Activated CD4-positive, CD25-positive, alpha-beta regulatory T cell (primary cell): ENCODE data around the gene ERMARD.

Experiments
- DNase-seq, 4 experiments: peaks; one replicate each; lab custom pipeline; 2025; lab: John Stamatoyannopoulos, UW

The ERMARD gene

DNA sequence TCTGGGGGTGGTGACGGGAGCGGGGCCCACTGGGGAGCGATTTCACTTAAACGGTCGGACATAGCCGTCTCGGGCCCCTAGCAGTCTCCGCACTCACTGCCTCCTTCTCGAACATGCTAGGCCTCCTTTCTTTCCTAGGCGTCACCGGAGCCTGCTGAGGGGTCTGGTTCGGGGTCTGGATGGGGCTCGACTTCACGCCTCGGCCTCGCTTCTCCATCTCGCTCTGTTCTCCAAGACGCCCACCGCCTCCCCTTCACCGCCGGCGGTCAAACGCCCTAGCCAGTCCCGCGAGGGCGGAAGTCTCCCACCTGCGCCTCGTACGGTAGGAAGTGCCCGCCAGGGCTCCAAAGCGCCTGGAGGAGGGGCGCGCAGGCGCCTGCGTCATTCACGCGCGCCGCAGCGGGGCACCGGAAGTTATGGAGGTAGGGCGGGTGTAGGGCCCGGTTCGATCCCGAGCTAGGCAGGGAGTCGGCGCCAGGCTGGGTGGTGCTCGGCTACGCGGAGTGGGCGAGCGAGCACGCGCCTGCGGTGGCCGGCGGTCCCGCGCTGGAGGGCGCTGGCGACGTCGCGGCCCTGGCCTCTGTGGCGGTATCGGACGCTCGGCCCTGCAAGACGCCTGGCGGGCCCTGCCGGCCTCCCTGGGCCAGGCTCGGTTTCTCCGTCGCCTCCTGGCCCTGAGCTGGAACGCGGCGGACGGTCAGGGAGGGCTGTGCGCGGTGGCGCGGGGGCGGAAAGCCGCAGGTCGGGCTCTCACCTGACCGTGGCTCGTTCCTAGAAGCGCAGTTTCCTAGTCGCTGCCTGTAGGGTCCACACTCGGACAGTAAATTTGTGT is at the start of gene ERMARD, which contains the start of gene DYNLT2:
TSS of gene ERMARD (plus strand) at position 381 of the 832 bp plus-strand sequence. CDS start at position 417, 36 bp downstream.
TSS of gene DYNLT2 (minus strand) at position 331 of the 832 bp plus-strand sequence. CDS start at position 217, 114 bp downstream.
- peak; percentile 79 to 89 (median 84) for DNase-seq

DNA sequence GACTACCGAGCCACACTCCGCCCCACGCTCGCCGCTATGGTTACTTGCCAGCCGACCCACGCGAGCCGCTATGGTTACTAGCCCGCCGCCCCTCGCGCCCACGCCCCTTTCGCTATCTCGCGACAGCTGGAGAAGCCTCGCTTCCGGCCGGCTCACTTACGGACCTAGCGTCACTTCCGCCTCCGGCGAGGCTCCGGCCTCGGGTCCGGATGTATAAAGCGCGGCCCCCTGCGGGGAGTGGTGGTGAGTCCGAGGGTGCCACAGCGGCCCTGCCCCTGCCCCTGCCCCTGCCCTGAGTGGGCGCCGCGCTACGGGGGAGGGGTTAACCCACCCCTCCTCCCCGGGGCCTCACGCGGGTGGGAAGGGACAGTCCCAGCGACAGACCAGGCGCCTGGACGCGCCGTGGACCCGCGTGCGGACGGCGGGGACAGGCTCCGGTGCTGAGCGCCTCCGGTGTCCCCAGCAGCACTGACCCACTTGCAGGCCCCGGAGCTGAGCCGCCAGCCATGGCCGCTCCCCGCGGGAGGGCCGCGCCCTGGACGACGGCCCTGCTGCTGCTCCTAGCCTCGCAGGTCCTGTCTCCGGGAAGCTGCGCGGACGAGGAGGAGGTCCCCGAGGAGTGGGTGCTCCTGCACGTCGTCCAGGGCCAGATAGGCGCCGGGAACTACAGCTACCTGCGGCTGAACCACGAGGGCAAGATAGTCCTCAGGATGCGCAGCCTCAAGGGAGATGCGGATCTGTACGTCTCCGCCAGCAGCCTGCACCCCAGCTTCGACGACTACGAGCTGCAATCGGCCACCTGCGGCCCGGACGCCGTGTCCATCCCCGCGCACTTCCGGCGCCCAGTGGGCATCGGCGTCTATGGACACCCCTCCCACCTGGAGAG is 49.2 kb upstream of the ERMARD start, which contains the start of the genes C6orf120 and WDR27:
TSS of gene C6orf120 (plus strand) at position 173 of the 886 bp plus-strand sequence. CDS start at position 507, 334 bp downstream.
TSS of gene WDR27 (minus strand) at position 76 of the 886 bp plus-strand sequence. CDS start 13,024 bp downstream, outside the sequence.
- peak; percentile 93 to 97 (median 95) for DNase-seq

DNA sequence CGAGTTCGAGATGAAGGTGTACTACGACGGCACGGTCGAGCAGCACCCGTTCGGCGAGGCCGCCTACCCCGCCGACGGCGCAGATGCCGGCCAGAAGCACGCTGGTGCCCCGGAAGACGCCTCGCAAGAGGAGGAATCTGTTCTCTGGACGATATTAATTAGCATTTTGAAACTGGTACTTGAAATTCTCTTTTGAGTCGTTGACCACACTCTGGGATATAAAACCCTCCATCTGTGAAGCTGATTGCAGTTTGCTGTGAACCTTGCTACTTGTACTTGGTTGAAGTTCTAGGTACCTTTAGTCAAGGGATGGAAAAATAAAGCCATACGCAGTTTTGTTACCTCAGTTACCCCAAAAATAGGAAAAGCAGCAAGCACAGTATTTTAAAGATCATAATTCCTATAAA is 48.6 kb upstream of the ERMARD start:
- DNase-seq, result no peak

DNA sequence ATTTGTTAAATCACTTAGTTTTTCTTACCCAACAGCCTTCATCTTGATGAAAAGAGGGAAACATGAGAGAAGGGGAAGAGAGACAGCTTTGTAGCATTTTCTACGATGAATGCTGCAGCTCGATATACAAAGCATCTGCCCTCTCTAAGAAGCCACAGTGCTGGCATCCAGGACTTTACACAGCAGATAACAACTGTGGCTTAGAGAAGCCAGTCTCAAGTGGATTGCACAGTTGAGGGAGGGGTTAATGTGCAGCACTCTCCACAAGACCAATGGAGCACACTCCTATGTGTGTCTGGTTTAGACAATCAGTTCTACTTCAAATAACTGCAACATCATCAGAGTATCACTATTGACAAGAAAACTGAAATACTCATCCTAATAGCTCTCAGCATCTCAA is 43.6 kb upstream of the ERMARD start:
- DNase-seq, result no peak

DNA sequence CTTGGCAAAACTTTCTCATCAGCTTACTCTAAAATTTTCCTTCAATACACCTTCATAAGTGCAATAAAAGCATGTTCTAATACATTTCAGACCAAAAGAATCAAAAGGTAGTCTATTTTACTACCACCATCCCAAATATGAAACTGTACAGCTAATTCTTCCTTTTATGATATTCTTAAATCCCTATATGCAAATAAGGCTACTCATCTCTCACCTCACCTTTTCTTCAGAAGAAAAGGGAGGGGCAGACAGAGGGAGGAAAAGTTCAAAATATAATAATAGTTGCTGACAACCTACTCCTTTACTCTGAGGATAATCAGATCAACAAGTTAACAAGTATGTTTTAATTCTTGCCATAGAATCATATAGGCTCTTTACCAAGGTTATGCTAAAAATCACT is 42.1 kb upstream of the ERMARD start:
- DNase-seq, result no peak

DNA sequence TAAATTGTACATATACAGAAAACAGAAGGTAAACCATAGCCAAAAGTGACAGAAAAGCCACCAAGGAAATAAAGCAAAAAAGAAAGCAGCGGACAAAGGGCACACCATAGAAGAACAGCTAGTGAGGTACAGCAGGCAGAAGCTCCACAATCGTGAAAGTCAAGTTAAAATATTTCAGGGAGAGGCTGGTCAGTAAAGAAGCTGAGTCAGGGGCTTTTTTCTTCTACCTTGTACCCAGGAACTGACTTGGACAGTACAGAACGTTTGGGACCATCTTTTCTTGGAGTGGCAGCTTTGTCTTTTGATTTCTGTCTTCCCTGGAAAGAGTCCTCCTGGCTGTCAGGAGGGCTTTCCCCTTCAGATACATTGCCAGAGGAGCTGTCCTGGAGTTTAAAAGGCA is 41.4 kb upstream of the ERMARD start:
- DNase-seq, result no peak

DNA sequence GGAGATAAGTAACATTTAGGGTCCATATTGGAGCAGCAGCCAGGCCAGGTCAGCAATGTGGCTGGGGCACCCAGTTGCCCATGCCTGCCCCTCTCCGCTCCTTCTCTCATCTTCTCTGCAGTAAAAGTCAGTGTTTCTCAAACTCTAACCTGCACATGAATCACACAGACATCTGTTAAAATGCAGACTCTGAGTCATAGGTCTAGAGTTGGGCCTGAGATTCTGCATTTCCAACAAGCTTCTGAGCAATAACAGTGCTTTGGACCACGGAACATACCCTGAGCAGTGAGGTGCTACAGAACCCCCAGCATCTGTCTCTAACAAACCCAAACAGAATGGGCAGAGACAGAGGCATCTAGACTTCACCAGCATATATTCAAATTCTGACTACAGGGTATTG is 37.2 kb upstream of the ERMARD start:
- no peak for DNase-seq

DNA sequence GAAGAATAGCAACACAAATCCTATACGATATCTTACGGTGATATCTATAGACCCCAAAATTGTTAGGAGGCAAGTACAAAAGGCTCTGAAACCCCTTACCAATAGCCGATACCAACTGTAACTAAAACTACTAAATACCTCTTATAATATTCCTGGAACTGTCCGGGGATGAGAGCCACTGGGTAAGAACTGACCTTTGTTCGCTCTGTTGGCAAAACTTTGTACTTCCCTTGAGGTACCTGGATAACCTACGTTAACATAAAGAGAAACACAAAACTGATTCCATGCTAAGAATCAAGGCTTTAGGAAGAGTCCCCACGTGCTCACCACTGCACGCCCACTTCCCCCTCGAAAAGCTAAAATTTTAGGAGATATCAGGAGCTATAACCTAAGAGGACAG is 36.8 kb upstream of the ERMARD start:
- no peak for DNase-seq

DNA sequence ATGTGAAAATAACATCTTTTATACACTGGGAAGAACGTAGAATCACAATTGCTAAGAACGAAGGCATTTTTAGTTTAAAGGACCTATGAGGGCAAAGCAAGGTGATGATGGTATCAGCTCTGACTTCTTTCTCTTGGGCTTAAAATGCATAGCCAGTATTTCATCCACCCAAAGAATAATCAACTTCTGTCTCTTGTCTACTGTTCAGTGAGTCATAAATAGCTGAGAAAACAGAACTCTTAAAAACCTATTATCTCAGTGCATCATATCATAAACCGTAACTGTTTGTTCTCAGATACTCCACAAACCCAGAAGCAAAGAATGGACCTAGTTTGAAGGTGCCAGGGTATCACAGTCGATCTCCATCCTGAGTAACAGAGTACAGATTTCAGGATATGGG is 32.3 kb upstream of the ERMARD start:
- DNase-seq, result no peak

DNA sequence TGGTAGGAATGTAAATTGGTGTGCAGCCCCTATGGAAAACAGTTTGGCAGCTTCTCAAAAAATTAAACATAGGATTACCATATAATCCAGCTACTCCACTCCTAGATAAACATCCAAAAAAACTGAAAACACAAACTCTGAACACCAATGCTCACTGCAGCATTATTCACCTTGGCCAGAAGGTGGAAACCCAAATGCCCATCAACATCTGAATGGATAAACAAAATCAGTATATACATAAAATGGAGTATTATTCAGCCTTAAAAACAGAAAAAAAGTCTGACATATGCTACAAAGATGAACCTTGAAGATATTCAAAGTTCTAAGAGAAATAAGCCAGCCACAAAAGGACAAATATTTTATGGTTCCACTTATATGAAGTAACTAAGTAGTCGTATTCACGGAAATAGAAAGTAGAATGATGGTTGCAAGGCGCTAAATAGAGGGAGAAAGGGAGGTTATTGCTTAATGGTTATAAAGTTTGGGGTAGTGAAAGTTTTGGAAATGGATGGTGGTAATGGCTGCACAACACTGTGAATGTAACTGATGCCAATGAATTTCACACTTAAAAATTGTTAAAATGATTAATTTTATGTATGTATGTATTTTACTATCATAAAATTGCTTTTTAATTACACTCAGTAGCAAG is 31.1 kb upstream of the ERMARD start:
- no peak for DNase-seq

DNA sequence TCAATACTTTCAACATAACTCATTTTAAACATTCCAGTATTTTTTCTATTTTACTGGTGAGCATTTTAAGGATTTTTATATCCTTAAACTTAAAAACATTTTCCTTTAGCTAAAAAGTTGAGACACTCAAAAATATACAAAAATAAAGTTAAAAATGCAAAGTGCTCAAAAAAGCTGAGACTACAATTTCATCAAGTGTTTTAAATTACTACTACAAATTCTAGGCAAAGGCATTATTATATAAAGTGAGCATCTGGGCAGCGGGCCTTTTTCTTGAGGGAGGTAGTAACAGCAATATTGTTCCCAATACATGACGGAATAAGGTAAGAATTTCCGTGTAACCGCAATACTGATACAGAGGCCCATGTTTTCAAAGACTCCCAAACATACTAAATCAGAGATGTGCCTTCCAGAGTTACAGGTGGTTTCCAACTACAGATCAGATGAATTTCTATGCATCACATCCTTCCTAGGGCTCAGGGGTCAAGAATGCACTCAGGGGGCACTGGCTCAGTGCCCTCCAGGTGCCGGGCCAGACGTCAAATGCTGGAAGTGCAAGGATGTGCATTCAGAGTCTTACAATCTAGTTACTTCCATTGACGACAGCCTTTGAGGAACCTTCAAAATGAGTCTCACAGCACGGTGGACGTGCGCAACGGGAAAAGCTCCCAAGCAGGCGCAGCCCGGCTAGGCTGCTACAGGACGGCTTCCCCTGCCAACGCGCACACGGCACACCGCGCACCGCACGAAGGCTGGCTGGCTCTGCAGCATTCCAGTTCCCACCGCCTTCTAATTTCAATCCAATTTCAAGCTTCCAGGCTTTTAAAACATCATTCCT is 28.8 kb upstream of the ERMARD start:
- DNase-seq, result peak in 2 of 4 experiments; percentile 6 to 7

DNA sequence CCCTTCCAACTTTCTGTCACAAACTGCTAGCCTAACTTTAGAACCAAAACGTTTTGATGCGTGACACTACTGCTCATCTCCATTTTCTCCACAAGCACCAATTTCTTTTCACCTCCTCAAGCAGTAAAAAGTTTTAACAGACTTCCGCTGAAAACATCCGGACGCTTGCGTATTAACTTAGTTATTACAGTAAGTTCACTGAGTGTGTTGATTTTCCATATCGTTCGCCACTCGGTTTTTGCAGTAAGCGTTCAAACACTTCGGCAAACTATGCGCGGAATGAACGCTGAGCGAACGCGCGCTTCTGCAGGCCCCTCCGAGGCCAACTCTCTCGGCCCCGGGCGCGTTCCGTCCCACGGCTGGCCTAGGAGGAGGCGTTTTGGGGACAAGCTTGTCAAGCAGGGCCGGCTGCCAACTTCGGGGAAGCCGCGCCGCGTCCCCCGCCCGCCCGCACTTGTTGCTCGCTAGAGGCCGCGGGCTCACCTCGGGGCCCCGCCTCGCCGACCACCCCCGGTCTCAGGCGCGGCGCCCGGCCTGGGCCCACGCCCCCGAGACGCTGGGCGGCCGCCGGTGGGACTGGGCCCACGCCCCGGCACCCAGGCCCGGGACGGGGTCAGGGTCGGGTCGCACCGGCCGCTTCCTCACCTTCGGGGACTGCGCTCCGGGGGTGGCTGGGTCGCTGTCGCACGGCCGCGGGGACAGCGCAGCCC is 28.1 kb upstream of the ERMARD start:
- DNase-seq, result peak; percentile 28 to 61 (median 45)

DNA sequence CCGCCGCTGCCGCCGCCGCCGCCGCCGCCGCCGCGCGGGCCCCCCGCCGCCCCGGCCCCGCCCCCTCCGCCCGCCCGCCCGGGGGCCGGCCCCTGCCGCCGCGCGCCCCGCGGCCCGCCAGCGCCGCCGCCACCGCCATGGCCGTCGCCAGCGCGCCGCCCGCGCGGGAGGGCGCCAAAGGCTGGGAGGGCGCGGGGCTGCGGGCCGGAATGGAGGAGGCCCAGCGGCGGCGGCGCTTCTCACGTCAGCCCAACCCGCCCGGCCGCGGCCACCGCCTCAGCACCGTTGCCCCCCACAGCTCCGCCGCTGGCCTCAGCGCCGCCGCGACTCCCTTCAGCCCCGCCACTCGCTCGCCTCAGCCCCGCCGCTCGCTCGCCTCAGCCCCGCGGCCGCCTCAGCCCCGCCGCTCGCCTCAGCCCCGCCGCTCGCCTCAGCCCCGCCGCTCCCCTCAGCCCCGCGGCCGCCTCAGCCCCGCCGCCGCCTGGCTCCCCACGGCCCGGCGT is 27.4 kb upstream of the ERMARD start:
- DNase-seq, result peak in 2 of 4 experiments; percentile 31 to 36

DNA sequence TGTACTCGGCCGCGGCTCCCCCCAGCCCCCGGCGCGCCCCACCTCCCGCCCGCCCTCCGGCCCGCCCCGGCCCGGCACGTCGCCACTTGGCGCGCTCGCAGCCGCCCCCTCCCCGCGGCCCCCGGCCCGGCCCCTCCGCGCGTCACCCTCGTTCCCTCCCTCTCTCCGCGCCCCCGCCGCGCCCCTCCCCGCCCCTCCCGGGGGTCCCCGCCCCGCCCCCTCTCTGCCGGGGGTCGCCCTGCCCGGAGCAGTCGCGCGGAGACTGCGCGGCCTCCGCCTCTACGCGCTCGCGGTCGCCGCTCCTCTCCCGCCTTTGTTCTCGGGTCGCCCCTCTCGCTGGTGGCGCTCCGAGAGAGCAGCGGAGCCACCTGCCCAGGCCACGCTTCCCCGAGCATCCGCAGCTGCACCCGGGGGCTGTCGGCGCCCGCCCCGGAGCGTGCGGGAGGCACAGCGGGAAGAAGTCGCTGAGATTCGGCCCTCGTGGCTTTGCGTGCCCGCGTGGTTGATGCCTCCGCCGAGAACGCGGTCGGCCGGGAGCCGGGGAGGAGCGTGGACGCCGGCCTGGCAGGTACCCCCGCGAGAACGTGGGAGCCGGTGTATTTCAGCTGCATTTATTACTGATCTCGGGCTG is 26.8 kb upstream of the ERMARD start, which contains the start of gene PHF10:
TSS of gene PHF10 (minus strand) at position 7 of the 631 bp plus-strand sequence. CDS start 569 bp downstream, outside the sequence.
- peak; percentile 37 to 61 (median 54) for DNase-seq

DNA sequence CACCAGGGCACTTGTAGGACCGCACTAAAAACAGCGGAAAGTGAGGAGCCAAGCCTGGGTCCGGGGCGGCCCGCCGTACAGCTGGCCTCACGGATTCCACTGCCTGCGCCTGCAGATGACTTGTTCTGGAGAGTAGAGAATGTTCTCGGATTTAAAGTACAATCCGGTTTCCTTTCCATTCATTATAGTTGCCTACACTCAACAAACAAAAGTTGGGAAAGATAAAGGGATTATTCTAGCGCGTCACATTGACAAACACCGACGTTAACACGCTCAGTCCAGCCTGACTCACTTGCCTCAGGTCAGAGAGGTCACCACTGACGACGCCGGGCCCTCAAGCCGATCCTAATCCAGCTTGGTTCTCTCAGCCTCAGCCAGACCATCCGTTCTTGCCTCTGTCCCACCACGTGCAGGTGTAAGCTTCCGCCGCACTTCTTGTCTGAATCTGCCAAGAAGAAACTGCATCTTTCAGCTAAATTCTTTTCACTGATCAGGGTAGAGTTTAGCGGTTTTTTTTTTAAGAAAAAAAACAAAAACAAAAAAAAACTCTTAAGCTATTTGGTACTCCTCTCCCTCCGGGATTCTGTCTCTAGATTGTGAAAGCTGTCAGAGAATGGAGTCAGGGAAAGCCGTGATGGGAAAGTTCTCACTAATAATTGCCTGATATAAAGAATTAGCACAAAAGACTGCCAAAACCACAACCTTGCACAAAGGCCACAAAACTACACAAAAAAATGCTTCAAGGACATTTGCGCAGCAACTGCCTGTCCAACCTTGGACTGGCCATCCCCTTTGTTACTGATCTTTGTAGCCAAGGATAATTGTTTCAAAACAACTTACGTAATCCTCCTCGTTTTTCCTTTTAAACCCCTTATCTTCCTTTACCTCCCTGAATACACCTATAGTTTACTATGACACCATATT is 26.0 kb upstream of the ERMARD start:
- no peak for DNase-seq

DNA sequence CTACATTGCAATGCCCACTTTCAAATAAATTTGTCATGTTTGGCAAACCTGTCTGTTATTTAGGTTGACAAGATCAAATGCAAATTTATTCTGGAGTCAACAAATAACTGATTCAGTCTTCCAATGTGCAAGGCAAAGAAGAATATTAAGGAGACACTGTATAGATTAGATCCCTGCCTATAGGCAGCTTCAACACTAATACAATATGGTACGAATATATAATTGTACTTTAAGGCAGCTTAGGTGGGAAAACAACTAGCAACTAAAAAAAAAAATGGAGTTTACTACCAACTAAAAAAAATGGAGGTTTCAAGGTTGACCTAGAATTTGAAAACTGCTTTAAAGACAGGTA is 25.4 kb upstream of the ERMARD start:
- DNase-seq, result no peak

DNA sequence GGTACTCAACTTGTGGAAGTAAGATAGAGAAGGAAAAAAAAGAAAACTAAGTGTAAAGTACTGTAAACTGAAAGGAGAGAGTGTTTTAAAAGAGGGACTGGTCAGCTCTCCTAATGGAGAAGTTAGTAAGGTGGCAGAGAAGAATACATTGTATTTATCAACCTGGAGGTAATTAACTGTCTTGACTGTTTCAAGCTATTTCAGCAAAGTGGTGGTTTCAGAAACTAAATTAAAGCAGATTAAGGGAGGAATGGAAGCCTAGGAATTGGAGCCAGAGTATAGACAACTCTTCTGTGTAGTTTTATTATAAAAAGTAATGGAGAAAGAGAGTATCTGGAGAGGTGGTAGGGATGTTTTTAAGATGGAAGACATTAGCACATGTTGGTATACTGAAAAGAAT is 24.5 kb upstream of the ERMARD start:
- no peak for DNase-seq

DNA sequence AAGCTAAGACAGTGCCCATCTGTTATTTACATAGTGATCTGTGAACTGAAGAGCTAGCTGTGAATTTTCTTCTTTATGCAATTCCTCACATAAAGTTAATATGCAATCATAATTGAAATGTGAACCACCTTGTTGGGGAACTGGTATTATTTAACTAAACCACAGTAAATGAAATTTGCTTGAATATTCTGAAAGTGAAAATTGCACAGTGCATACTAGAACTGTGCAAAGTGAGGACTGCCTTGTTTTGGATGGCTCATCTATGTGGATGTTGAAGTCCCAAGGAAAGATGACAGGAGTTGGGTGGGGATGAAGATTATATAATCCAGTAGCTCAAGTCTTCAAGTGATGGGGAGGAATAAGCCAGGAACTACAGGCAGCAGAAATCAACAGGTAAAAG is 21.5 kb upstream of the ERMARD start:
- no peak for DNase-seq
